GM18520 (cell line): ENCODE results near the gene GNAI2.

Source experiments
- ATAC-seq: cut with Tn5 transposase; IDR thresholded peaks from one replicate; pipeline ENCODE4 v1.9.1; 2021; ENCODE audit not compliant: unreplicated experiment

The GNAI2 gene

GRCh38 chr3:50295553-50296431 lies 59.8 kb downstream of the GNAI2 start:
- no peak for ATAC-seq

- no peak for ATAC-seq
Observed at GRCh38 chr3:50296721-50297383, 60.8 kb downstream of the GNAI2 start.

- no peak for ATAC-seq
Observed at GRCh38 chr3:50297384-50297775, 61.4 kb downstream of the GNAI2 start.

- ATAC-seq = no peak
Observed at GRCh38 chr3:50297896-50298725, 62.1 kb downstream of the GNAI2 start.

GRCh38 chr3:50298836-50299637 lies 63.0 kb downstream of the GNAI2 start, which contains the start of the genes HYAL3 and NAA80:
TSS of gene HYAL3 (minus strand) at chr3:50299405. CDS start at chr3:50295602, 3,803 bp downstream.
TSS of gene NAA80 (minus strand) at chr3:50299405. CDS start at chr3:50297463, 1,942 bp downstream.
- ATAC-seq = peak; percentile 72

GRCh38 chr3:50299638-50299928 lies 63.6 kb downstream of the GNAI2 start:
- ATAC-seq = no peak

- no peak for ATAC-seq
Observed at GRCh38 chr3:50299929-50300680, 64.1 kb downstream of the GNAI2 start.

- ATAC-seq = no peak
Observed at GRCh38 chr3:50300681-50301254, 64.8 kb downstream of the GNAI2 start.

GRCh38 chr3:50302095-50303012 lies 66.3 kb downstream of the GNAI2 start:
- no peak for ATAC-seq

GRCh38 chr3:50303013-50303815 lies 67.2 kb downstream of the GNAI2 start, which contains the start of gene HYAL1:
TSS of gene HYAL1 (minus strand) at chr3:50303574. CDS start at chr3:50302956, 618 bp downstream.
- ATAC-seq = no peak

- no peak for ATAC-seq
Observed at GRCh38 chr3:50304601-50305000, 68.6 kb downstream of the GNAI2 start.
